Esophagus muscularis mucosa (tissue), 4 donors: ENCODE measurements around the gene SPPL2B. TPM values are rescaled to one million over a fixed set of nuclear protein-coding genes. Genes with fewer than 3 reads are reported as not detected.

Experiments
- DNase-seq: peaks from one replicate; pipeline ENCODE4 v3.0.0-alpha.2; 2017; ENCODE audit errors: extremely low spot score
- H3K27ac ChIP-seq, 4 donors: fragments of 200-600 bp; sonication (generic); replicated peaks in 1 of 4; 1 replicate in 3 of 4; 2 replicates in 1 of 4; pipeline ENCODE4 v1.5.1; 2016 to 2019; ENCODE audit warnings: mild to moderate bottlenecking in 1 of 4
- H3K27me3 ChIP-seq, 4 donors: fragments of 200-600 bp; sonication (generic); one replicate each; pipeline versions ENCODE4 v1.5.1 to v1.6.0; 2016 to 2019
- H3K36me3 ChIP-seq, 4 donors: fragments of 200-600 bp; sonication (generic); one replicate each; pipeline ENCODE4 v1.5.1; 2016 to 2019
- H3K4me1 ChIP-seq, 4 donors: fragments of 200-600 bp; sonication (generic); one replicate each; pipeline ENCODE4 v1.5.1; 2016 to 2019
- H3K4me3 ChIP-seq, 4 donors: fragments of 200-600 bp; sonication (generic); 1 replicate in 2 of 4; 2 replicates in 2 of 4; pipeline ENCODE4 v1.5.1; 2016 to 2019; ENCODE audit warnings: mild to moderate bottlenecking in 4 of 4, moderate library complexity in 1 of 4
- H3K9me3 ChIP-seq, 4 donors: fragments of 200-600 bp; sonication (generic); 1 replicate in 3 of 4; 2 replicates in 1 of 4; pipeline ENCODE4 v1.5.1; 2016 to 2019
- CTCF ChIP-seq, 3 experiments: fragments of 200-600 bp in 2 of 3; fragments of 450-650 bp in 1 of 3; sonication (generic) in 2 of 3; IDR thresholded peaks; one replicate each; pipeline ENCODE4 v1.5.1; 2017 to 2019; ENCODE audit warnings: antibody characterized with exemption in 3 of 3, mild to moderate bottlenecking in 2 of 3, moderate library complexity in 1 of 3
- EP300 ChIP-seq: sonication (generic); formaldehyde crosslinking; IDR thresholded peaks from one replicate; pipeline ENCODE4 v1.6.1; 2017; ENCODE audit warnings: antibody characterized with exemption
- POLR2A ChIP-seq: fragments of 450-650 bp; IDR thresholded peaks from one replicate; pipeline ENCODE4 v1.6.1; 2017; ENCODE audit warnings: antibody characterized with exemption, moderate library complexity, mild to moderate bottlenecking, low read depth
- POLR2AphosphoS5 ChIP-seq, 2 donors: sonication (generic); formaldehyde crosslinking; IDR thresholded peaks; one replicate each; pipeline ENCODE4 v1.6.1; 2017; ENCODE audit warnings: antibody characterized with exemption in 2 of 2
- WGBS: methylation state at CpG from one replicate; pipeline ENCODE4 v1.1.5; 2018; 5-methylcytosine and 5-hydroxymethylcytosine counted together
- intact Hi-C: fragments of 100-400 bp; cut with DNase I; formaldehyde crosslinking; loops from one replicate; pipeline ENCODE4 v1.15.1; 2023
- total RNA-seq, 4 donors: library from RNA; depleted of rRNA; stranded (reverse); fragments of >200 nt; gene quantifications; one replicate each; pipeline versions ENCODE4 v1.1.0 to v1.2.1, GENCODE V29; 2016

The SPPL2B gene
- total RNA-seq, 4 donors from 2014 or later, result 25.0 to 42.4 (median 29.9) TPM

GRCh38 chr19:2371656-2372055 is 43.2 kb downstream of the SPPL2B start:
- 80% methylated on average over 16 of the region's 16 CpGs for WGBS
- Histone ChIP-seq H3K27me3 (peaks cover 0 to 47% (median 0%) of the 10 kb centered on the region in 4 donors), H3K9me3 (peaks cover 0 to 6% (median 2%) of the 10 kb centered on the region in 4 donors), H3K27ac (no peak overlapping the region), H3K4me3 (no peak overlapping the region), H3K36me3 (no peaks in the 10 kb centered on the region), H3K4me1 (no peaks in the 10 kb centered on the region)
- TF ChIP-seq EP300, result no peak
- no peak for TF ChIP-seq CTCF (IDR thresholded peaks at IDR 0.05)
- TF ChIP-seq POLR2AphosphoS5 (IDR thresholded peaks at IDR 0.05), result no peak
- no peak for TF ChIP-seq POLR2A
- intact Hi-C loops, result no loop called here
- DNase-seq, result no peak

GRCh38 chr19:2372076-2372612 is 43.7 kb downstream of the SPPL2B start:
- H3K4me1 ChIP-seq, result no peaks in the 10 kb centered on the region
- H3K9me3 ChIP-seq, result peaks cover 0 to 6% (median 2%) of the 10 kb centered on the region in 4 donors
- intact Hi-C loops, result no loop called here
- TF ChIP-seq POLR2A (no peak), CTCF (IDR thresholded peaks at IDR 0.05) (no peak), POLR2AphosphoS5 (IDR thresholded peaks at IDR 0.05) (no peak), EP300 (no peak)
- WGBS, result 65% methylated on average over 11 of the region's 11 CpGs
- H3K36me3 ChIP-seq, result no peaks in the 10 kb centered on the region
- no peak for DNase-seq
- no peak overlapping the region for H3K27ac ChIP-seq
- H3K4me3 ChIP-seq, result no peak overlapping the region
- H3K27me3 ChIP-seq, result peaks cover 0 to 47% (median 0%) of the 10 kb centered on the region in 4 donors

- WGBS, result 86% methylated on average over 13 of the region's 13 CpGs
- Histone ChIP-seq H3K4me1 (no peaks in the 10 kb centered on the region), H3K9me3 (peaks cover 0 to 3% (median under 1%) of the 10 kb centered on the region in 4 donors), H3K4me3 (no peak overlapping the region), H3K27ac (no peak overlapping the region), H3K36me3 (no peaks in the 10 kb centered on the region), H3K27me3 (peaks cover 0 to 40% (median 0%) of the 10 kb centered on the region in 4 donors)
- intact Hi-C loops, result no loop called here
- no peak for TF ChIP-seq POLR2AphosphoS5 (IDR thresholded peaks at IDR 0.05)
- no peak for TF ChIP-seq EP300
- TF ChIP-seq CTCF (IDR thresholded peaks at IDR 0.05), result no peak
- no peak for TF ChIP-seq POLR2A
- DNase-seq, result no peak
Measured at GRCh38 chr19:2374808-2375207, 46.3 kb downstream of the SPPL2B start.

GRCh38 chr19:2375353-2376121 is 47.1 kb downstream of the SPPL2B start:
- TF ChIP-seq POLR2A (no peak), CTCF (IDR thresholded peaks at IDR 0.05) (no peak), EP300 (no peak), POLR2AphosphoS5 (IDR thresholded peaks at IDR 0.05) (no peak)
- H3K36me3 ChIP-seq, result no peaks in the 10 kb centered on the region

More at GRCh38 chr19:2375353-2376121, 47.1 kb downstream of the SPPL2B start:
- Histone ChIP-seq H3K27ac (no peak overlapping the region), H3K4me3 (no peak overlapping the region), H3K9me3 (peaks cover 0 to 7% (median 5%) of the 10 kb centered on the region in 4 donors), H3K4me1 (no peaks in the 10 kb centered on the region), H3K27me3 (peaks cover 0 to 35% (median under 1%) of the 10 kb centered on the region in 4 donors)
- 96% methylated on average over 7 of the region's 7 CpGs for WGBS
- intact Hi-C loops, result no loop called here
- no peak for DNase-seq
